Measurements from ENCODE around the gene RASGRF1.

Gene RASGRF1

GRCh38 chr15:79093352-79093935, 2.9 kb upstream of the RASGRF1 start:
- DNase-seq = no peak

- DNase-seq = no peak
These were observed 1.8 kb upstream of the RASGRF1 start for GRCh38 chr15:79092382-79092781.

DNA sequence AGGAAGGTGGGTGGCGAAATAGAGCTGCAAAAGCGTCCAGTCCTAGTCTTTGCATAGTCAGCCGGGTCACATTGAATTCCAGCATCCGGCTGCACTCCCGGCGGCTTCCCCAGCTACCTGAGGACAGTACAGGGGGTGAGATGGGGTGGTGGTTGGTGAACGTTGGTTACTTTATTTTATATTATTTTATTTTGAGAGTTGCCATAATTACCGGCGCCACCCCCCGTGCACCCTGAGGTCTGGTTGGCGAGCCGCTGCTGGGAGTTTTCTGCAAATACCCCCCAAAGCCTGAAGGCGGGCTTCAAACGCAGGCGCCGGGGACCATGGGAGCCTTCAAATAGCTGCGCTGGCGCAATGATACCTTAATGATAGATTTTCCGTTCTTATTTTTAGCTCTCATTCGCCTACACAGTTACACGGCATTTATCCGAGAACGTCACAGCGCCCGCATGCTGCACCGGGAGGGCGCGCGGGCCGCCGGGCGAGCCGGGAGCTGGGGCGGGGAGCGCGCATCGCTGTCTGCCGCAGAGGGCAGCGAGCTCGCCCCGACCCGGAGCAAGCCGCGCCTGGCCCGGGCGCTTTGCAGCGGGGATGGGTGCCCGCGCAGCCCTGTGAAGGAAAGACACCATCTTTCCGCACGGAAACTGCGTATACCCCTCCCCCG, 756 bp upstream of the RASGRF1 start:
- DNase-seq = no peak

- no peak for DNase-seq
These were observed 592 bp downstream of the RASGRF1 start for GRCh38 chr15:79089890-79090486.

- no peak for DNase-seq
These were observed 1.2 kb downstream of the RASGRF1 start for GRCh38 chr15:79089331-79089889.

DNA sequence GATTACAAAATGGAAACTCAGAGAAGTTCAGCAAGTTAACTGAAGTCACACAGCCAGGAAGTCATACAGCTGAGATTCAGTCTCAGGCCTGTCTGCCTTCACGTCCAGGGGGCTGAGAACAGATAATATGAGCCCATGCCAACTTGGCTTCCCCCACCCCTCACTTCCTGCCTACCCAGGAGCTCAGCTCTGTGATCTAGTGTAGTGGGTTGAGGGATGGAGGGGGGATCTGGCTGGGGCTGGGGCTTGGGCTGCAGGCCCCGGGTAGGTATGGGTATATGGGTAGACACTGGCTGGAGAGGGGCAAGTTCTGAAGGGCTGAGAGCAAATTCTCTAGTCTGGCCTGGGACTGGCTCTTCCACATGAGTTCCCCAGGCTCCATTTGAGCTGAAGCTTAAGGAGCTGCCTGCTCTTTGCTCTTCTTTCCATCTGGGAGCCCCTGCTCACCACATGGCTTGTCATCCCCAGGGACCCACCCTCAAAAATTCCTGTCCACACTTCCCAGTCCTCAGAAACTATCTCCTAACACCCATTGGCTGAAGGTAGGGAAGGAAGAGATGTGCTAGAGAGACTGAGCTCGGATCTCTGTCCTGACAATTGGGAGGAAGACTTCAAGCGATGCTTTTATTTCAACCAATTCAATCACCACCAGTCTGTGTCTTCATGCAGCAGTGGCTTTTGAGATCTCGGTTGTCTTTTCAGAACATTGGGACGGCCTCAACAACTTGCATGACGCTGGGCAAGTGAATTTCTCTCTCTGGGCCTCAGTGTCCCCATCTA, 2.0 kb downstream of the RASGRF1 start:
- DNase-seq = no peak

DNA sequence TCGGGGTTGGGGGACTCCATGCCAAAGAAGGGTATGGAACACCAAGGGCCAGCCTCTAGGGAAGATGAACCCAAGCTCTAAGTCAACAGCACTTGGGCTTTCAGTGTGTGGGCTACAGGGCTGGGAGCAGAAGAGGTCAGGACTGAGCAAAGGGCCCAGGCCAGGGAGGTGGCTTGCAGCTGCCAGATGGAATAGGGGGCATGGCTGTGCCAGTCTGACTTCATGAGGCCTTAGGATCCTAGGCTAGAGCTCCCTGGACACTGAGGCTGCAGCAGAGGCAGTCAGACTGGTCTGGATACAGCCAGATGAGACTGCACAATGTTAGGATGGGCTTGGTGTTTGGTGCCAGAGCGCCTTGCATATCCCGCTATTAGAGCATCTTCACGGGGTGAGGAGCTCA, 3.8 kb downstream of the RASGRF1 start:
- DNase-seq = no peak

- DNase-seq = peak; percentile 82
These were observed 6.1 kb downstream of the RASGRF1 start for GRCh38 chr15:79084308-79084968.

GRCh38 chr15:79083154-79083553, 7.4 kb downstream of the RASGRF1 start:
- DNase-seq = no peak

- DNase-seq = no peak
These were observed 8.1 kb downstream of the RASGRF1 start for GRCh38 chr15:79082363-79083070.

GRCh38 chr15:79078763-79079410, 11.7 kb downstream of the RASGRF1 start:
- no peak for DNase-seq

GRCh38 chr15:79078003-79078402, 12.6 kb downstream of the RASGRF1 start:
- no peak for DNase-seq

DNA sequence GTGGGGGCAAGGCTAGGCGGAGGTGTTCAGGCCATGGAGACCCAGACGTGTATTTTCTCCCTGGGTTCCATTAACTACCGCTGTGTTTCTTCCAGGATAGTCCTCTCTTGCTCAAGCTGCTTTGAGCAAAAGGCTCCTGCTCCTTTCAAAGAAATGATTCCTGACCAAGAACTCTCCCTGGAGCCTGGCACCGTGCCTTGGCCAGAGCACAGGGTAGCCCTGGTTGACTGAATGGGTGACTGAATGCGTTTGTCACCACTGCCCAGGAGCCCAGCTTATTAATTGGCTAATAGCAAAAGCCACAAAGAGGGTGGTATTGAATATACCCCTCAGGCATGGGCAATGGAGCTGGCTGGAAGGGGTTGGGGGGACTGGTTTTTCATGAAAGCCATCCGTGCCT, 13.9 kb downstream of the RASGRF1 start:
- DNase-seq = no peak

DNA sequence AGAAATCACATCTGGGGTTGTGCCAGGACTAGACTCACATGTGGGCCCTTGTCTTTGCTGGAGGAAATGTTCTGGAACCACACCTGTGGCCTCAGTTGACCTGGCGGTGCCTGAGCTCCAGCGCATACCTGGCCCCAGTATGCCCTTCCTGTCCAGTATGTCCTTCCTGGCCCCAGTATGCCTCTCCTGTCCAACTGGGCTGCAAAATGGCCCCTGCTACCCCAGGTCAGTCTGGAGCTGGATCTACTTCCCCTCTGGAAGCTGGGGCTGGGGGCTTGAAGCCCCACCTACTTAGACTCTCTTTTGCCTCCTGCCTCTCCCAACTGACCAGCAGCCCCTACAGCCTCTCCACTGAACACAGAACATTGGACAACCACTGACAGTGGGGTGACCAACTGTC, 15.3 kb downstream of the RASGRF1 start:
- no peak for DNase-seq

DNA sequence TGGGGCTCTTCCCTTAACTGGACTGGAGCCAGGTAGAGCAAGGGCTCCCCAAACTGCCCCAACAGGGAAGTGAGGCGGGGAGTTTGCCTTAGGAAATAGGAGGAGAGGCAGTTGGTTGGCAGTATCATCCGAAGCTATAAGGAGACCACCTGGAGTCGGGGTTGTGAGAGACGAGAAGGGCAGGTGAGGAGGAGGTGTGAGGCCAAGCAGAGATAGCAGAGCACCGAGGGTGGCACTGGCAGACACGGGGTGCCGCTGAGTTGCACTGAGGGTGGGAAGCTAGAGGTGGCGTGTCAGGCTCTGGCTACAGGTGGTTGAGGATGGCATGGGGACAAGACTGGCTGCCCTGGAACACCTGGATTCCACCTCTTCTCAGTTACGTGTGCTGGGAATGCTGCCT, 17.2 kb downstream of the RASGRF1 start:
- DNase-seq = no peak

DNA sequence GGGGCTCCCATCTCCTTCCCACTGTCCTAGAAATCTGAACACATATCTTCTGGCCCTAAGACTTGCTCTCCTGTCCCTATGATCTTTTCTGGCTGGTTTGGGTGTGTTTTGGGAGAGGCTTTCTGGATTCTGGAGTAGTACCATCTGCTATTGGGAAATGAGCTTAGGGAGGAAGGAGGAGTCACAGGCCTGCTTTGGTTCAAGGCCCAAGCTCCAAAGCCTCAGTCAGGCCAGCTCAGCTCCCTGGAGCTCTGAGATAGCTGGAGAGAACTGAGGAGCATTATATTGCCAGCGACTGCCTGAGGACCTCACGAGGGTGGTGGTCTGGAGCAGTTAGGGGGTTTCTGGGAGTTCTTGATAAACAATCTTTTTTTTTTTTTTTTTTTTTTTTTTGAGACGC, 18.7 kb downstream of the RASGRF1 start:
- DNase-seq = no peak

GRCh38 chr15:79068790-79069189, 21.8 kb downstream of the RASGRF1 start:
- no peak for DNase-seq

- peak; percentile 53 for DNase-seq
These were observed 22.6 kb downstream of the RASGRF1 start for GRCh38 chr15:79067969-79068368.

DNA sequence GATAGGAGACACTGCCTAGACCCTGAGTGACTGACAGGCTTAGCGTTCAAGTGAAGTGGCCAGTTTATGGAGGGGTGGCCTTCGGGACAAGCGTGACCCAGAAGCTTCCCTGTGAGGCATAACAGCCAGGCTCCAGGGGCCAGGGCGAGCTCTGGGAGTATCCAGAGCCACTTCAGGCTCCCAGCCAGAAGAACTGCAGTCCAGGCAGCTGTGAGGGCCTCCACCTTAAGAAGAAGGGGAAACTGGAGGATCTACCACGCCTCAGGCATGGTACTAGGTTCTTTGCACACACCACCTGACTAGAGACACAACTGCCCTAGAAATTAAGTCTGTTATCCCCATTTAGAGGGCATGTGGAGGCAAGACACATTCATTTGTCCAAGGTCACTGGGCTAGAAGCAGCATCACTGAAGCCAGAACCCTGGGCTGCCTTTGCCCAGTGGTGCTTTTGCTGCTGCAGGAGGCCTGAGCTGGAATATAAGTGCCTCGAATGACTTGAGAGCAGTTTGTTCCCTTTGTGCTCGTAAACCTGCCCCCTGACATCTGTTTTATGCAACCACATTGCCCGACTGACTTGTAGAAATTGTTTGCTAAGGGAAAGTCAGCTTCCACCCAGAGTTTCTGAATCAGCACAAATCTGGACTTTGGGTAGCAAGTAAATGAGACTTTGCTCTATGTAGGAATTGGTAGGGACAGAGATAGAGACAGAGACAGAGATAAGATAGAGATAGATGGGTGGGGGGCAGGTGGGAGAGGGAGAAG, 23.3 kb downstream of the RASGRF1 start:
- DNase-seq = no peak

GRCh38 chr15:79066391-79067071, 24.0 kb downstream of the RASGRF1 start:
- no peak for DNase-seq
